ENCODE measurements around the gene FLYWCH2. TPM values are rescaled to one million over a fixed set of nuclear protein-coding genes. Genes with fewer than 3 reads are reported as not detected.

Gene FLYWCH2, protein sequence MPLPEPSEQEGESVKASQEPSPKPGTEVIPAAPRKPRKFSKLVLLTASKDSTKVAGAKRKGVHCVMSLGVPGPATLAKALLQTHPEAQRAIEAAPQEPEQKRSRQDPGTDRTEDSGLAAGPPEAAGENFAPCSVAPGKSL
- total RNA-seq (2011; cell fraction: chromatin; rRNA removed; ENCODE audit: low replicate concordance), result 2.1 and 5.8 TPM in 2 replicates
- 5.5 and 7.5 TPM in 2 replicates for total RNA-seq (2011; cell fraction: nucleolus; rRNA removed)
- 3.2 and 5.1 TPM in 2 replicates for total RNA-seq (2011; cell fraction: nucleoplasm; rRNA removed)
- total RNA-seq (2014; rRNA removed), result 55.5 and 69.2 TPM in 2 replicates
- total RNA-seq (2014; rRNA removed; fragmentation: Illumina TruSeq; extraction: Trizol), result 3.5 and 4.8 TPM in 2 replicates
- total RNA-seq (2015; rRNA removed; fragmentation: Illumina TruSeq; extraction: Trizol), result 24.2 and 28.0 TPM in 2 replicates
- 25.4 and 28.4 TPM in 2 replicates for total RNA-seq (2021)
- polyA plus RNA-seq (2011; rRNA removed), result 7.6 and 11.4 TPM in 2 replicates
- polyA plus RNA-seq (2011; cell fraction: cytosol; rRNA removed), result 18.7 and 38.7 TPM in 2 replicates
- 9.2 and 10.8 TPM in 2 replicates for polyA plus RNA-seq (2011; cell fraction: nucleus; rRNA removed)
- 21.3 and 30.5 TPM in 2 replicates for polyA plus RNA-seq (2012)
- 5.8 and 22.3 TPM in 2 replicates for polyA plus RNA-seq (2014; fragmentation: Illumina TruSeq; extraction: Trizol)
- 1 to 10 TPM in 1 of 2 experiments, under 1 TPM in 1; 0.70 to 1.4 TPM for polyA plus RNA-seq (2014; fragmentation: Nextera tagmentation; extraction: Ambion mirVana)
- 45.7 and 52.6 TPM in 2 replicates for polyA plus RNA-seq (2014; rRNA removed)
- 0.96 and 1.9 TPM in 2 replicates for polyA minus RNA-seq (2011; rRNA and poly(A)+ RNA removed)
- 8.5 and 10.3 TPM in 2 replicates for polyA minus RNA-seq (2011; cell fraction: cytosol; rRNA and poly(A)+ RNA removed)
- 2.6 and 4.6 TPM in 2 replicates for polyA minus RNA-seq (2011; cell fraction: nucleus; rRNA and poly(A)+ RNA removed)
- Bru-seq, nascent RNA, result percentile 58 among the genes with signal in this experiment
- BruChase-seq, experiment 1, labeled RNA remaining after a 2-hour chase, result percentile 49 among the genes with signal in this experiment
- percentile 50 among the genes with signal in this experiment for BruChase-seq, experiment 2, labeled RNA remaining after a 6-hour chase
- long read RNA-seq, experiment 1, transcript FLYWCH2-202 (4 exons, 1,036 nt), result major isoform, 28 of 44 reads
- long read RNA-seq, experiment 1, partial matches to known transcripts, result 11 of 44 reads
- long read RNA-seq, experiment 1, other reads (novel, unspliced or antisense), result 5 of 44 reads
- long read RNA-seq, experiment 2, transcript FLYWCH2-202 (4 exons, 1,036 nt), result major isoform, 13 of 26 reads
- long read RNA-seq, experiment 2, partial matches to known transcripts, result 4 of 26 reads
- long read RNA-seq, experiment 2, other reads (novel, unspliced or antisense), result 9 of 26 reads
- long read RNA-seq, experiment 3, transcript FLYWCH2-202 (4 exons, 1,036 nt), result major isoform, 20 of 22 reads
- long read RNA-seq, experiment 3, partial matches to known transcripts, result 0 of 22 reads
- long read RNA-seq, experiment 3, other reads (novel, unspliced or antisense), result 2 of 22 reads

DNA sequence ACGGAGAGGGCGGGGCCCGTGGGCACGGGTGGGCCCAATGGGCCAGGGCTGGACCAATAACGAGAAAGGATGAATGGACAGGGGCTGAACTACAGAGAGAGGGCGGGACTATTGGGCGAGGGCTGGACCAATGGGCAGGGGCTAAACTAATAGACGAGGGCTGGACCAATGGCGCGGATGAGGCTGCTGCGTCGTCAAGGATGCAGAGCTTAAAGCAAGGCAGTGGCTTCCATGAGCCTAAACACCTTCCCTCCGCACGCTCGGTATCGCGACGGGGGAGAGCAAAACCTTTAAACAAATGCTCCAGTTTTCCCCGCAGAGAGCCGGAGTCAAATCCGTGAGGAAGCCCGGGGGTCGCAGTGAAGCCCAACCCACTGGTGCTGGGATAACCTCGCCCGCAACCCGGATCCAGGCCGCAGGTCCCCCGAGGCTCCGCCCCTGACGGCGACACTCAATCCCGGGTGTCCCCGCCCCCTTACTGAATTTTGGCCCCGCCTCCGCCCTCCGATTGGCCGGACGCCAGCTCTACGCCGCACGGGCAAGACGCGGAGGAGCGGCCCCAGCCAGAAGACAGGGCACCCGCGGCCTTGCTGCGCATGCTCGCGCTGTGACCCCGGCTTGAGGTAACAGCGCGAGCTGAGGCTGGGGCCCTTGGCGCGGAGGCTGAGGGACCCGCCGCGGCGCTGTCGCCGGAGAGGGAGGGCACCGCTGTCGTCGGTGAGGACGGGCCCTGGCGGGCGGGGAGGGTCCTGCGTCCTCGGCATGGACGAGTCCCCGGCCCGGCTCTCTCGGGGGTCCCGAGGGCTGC, at the start of gene FLYWCH2:
Gene FLYWCH2 (plus strand): TSS at position 566 of the 808 bp plus-strand sequence. CDS start 13,235 bp downstream, outside the sequence.
- BruUV-seq (replicated peaks), result no TSS peak
- POLR2A ChIA-PET, result interaction anchor here (0.6 to 1.9 kb wide), 16 partner anchors 8 to 488 kb away, joined by 3 to 10 read pairs (median 4); partner anchors contain the start of gene PKMYT1
- under 1% methylated on average over 54 of the region's 73 CpGs for WGBS (ENCODE audit: insufficient coverage, low coverage, missing lambda C conversion rate)
- TF ChIP-seq SUPT5H (IDR thresholded peaks at IDR 0.05), result peak; percentile 86
- no peak for TF ChIP-seq ETV6 (IDR thresholded peaks at IDR 0.05; ENCODE audit: borderline replicate concordance in 1 of 2, low read depth in 2 of 2, low read length in 1 of 2)
- no peak for TF ChIP-seq ETV6 (CRISPR knock-in tag; IDR thresholded peaks at IDR 0.05; ENCODE audit: borderline replicate concordance)
- TF ChIP-seq YBX1 (IDR thresholded peaks at IDR 0.05), result no peak
- no peak for TF ChIP-seq HOXB6 (CRISPR knock-in tag; IDR thresholded peaks at IDR 0.05; ENCODE audit: borderline replicate concordance)
- TF ChIP-seq ZNF263 (CRISPR knock-in tag; IDR thresholded peaks at IDR 0.05; ENCODE audit: borderline replicate concordance), result peak; percentile 66; the same call in 1 of the 2 replicates
- TF ChIP-seq CHD1 (IDR thresholded peaks at IDR 0.05; ENCODE audit: low read length), result no peak
- no peak for TF ChIP-seq HDAC8 (tag; IDR thresholded peaks at IDR 0.05)
- peak; percentile 74; the same call in 1 of the 2 replicates for TF ChIP-seq ZNF431 (CRISPR knock-in tag; IDR thresholded peaks at IDR 0.05)
- TF ChIP-seq, protein P1, sequence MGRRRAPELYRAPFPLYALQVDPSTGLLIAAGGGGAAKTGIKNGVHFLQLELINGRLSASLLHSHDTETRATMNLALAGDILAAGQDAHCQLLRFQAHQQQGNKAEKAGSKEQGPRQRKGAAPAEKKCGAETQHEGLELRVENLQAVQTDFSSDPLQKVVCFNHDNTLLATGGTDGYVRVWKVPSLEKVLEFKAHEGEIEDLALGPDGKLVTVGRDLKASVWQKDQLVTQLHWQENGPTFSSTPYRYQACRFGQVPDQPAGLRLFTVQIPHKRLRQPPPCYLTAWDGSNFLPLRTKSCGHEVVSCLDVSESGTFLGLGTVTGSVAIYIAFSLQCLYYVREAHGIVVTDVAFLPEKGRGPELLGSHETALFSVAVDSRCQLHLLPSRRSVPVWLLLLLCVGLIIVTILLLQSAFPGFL (CRISPR knock-in tag; IDR thresholded peaks at IDR 0.05), result peak; percentile 93; the same call in 1 of the 2 replicates
- TF ChIP-seq CCNT2 (IDR thresholded peaks at IDR 0.05; ENCODE audit: borderline replicate concordance, extremely low read depth, insufficient read length, low read depth, low read length), result peak; percentile 80
- no peak for TF ChIP-seq HLTF (IDR thresholded peaks at IDR 0.05)
- peak; percentile 89; the same call in 1 of the 2 replicates for TF ChIP-seq RBM34 (IDR thresholded peaks at IDR 0.05; ENCODE audit: borderline replicate concordance, insufficient read depth, low read length)
- TF ChIP-seq PHF21A (IDR thresholded peaks at IDR 0.05; ENCODE audit: borderline replicate concordance, low read depth), result no peak
- no peak for TF ChIP-seq SAFB (IDR thresholded peaks at IDR 0.05; ENCODE audit: borderline replicate concordance, low read depth, low read length)

More for the DNA sequence above, at the start of gene FLYWCH2:
- no peaks in the 10 kb centered on the region for H3K36me3 ChIP-seq (ENCODE audit: control insufficient read depth, insufficient read depth, low read length)
- peaks cover 6% of the 10 kb centered on the region for H3K9me3 ChIP-seq (replicated peaks; ENCODE audit: control insufficient read depth, insufficient read depth, low read depth, low read length)
- peaks cover 0 to 26% of the 10 kb centered on the region in 2 experiments; a peak in 3 of 5 replicates for H3K4me1 ChIP-seq (replicated peaks in 1 of 2; ENCODE audit: control insufficient read depth in 2 of 2, insufficient read depth in 2 of 2, low read length in 2 of 2)
- FAIRE-seq, result peak; percentile 95
- H3K27me3 ChIP-seq (ENCODE audit: control insufficient read depth in 2 of 2, insufficient read depth in 2 of 2, low read length in 2 of 2), result no peaks in the 10 kb centered on the region
- peak within 1 kb of the TSS; percentile 60 for H3K4me3 ChIP-seq
- peak within 1 kb of the TSS; percentile 88 for H2AFZ ChIP-seq (ENCODE audit: low read depth, low read length)
- H3K9me1 ChIP-seq (ENCODE audit: control insufficient read depth, insufficient read depth, low read length), result no peaks in the 10 kb centered on the region
- peak within 1 kb of the TSS; percentile 77 for H3K27ac ChIP-seq (ENCODE audit: extremely low read depth, low read depth, low read length)
- H3K9ac ChIP-seq (ENCODE audit: insufficient read depth in 1 of 2, low read depth in 2 of 2, low read length in 2 of 2), result peak within 1 kb of the TSS; percentile 78 to 99
- in situ Hi-C loops (cut with MboI) (no loop called here), intact Hi-C loops (cut with micrococcal nuclease) (loop anchor here (2.0 kb wide), 1 partner anchor 22 kb away; no protein-coding TSS in a partner anchor)
- DNase-seq (ENCODE audit: extremely low read depth in 1 of 4, low spot score in 3 of 4), result peak; percentile 94 to 97 (median 96)
- H3K4me2 ChIP-seq (ENCODE audit: insufficient read depth, low read length), result peak within 1 kb of the TSS; percentile 86
- no peaks in the 10 kb centered on the region for H4K20me1 ChIP-seq (replicated peaks; ENCODE audit: control insufficient read depth, insufficient read depth, low read length)
- peaks cover 6% of the 10 kb centered on the region; the same call in 2 of the 3 replicates for H3K79me2 ChIP-seq (ENCODE audit: control insufficient read depth, insufficient read depth, low read length)
- ATAC-seq, result peak; percentile 96
- CTCF ChIA-PET (ENCODE audit: low intra/inter-chr PET ratio), result interaction anchor here (1.2 kb wide), 1 partner anchor 37 kb away, joined by 3 read pairs; no protein-coding TSS in a partner anchor
